Measurements from ENCODE around the gene PTPRZ1.

DNA sequence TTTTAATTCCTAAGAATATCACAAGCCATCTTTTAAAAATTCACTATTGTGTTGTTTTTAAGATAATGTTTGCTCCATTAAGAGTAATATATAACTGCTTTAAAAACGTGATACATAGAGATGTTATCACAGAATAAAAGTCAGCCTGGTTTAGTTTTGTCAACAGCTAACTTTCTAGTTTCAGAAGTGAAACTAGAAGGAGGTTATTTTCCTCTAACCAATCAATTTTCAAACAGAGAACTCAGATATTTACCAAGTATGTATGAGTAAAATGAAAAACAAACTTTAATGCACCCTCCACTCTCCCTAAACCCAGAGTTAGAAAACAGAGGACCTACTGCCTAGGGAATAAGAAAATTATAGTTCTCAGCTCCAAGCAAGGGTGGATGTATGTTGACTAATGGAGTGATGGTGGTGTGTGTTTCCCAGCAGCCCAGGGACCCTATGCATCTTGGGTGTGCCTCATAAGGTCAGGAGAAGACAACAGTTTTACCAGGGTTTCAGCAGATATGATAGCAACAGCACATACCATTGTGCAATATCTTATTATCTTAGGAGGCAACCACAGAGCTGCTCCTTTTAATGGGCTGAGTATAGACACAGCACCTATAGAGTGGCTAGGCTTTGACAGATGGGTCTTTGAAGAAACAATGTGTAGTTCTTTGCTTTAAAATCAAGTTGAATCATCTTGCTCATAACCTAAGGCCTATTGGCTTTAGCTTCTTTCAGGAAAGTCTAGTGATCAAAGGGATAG is 58.4 kb downstream of the PTPRZ1 start:
- TF ChIP-seq EZH2 (IDR thresholded peaks at IDR 0.05): no peak
- TF ChIP-seq, protein P1, sequence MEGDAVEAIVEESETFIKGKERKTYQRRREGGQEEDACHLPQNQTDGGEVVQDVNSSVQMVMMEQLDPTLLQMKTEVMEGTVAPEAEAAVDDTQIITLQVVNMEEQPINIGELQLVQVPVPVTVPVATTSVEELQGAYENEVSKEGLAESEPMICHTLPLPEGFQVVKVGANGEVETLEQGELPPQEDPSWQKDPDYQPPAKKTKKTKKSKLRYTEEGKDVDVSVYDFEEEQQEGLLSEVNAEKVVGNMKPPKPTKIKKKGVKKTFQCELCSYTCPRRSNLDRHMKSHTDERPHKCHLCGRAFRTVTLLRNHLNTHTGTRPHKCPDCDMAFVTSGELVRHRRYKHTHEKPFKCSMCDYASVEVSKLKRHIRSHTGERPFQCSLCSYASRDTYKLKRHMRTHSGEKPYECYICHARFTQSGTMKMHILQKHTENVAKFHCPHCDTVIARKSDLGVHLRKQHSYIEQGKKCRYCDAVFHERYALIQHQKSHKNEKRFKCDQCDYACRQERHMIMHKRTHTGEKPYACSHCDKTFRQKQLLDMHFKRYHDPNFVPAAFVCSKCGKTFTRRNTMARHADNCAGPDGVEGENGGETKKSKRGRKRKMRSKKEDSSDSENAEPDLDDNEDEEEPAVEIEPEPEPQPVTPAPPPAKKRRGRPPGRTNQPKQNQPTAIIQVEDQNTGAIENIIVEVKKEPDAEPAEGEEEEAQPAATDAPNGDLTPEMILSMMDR (IDR thresholded peaks at IDR 0.05): no peak
